ENCODE measurements around the gene ARL14.

GRCh38 chr3:160649596-160649995 is 27.4 kb upstream of the ARL14 start:
- no peak for TF ChIP-seq POLR2AphosphoS5 (IDR thresholded peaks at IDR 0.05; ENCODE audit: low read depth, low read length)
- no peak for TF ChIP-seq POLR2A (IDR thresholded peaks at IDR 0.05; ENCODE audit: low read depth, low read length)
- TF ChIP-seq TAF1 (IDR thresholded peaks at IDR 0.05; ENCODE audit: low read depth, low read length): no peak
- TF ChIP-seq SPI1 (IDR thresholded peaks at IDR 0.05; ENCODE audit: low read depth, low read length): no peak
- no peak for TF ChIP-seq POU2F2 (IDR thresholded peaks at IDR 0.05; ENCODE audit: low read depth, low read length)
